Left lung (tissue), 10 donors: ENCODE measurements around the gene CRHR2. TPM values are rescaled to one million over a fixed set of nuclear protein-coding genes. Genes with fewer than 3 reads are reported as not detected.

Experiments
- ATAC-seq: fragments of 200-7000 bp; cut with Tn5 transposase; one replicate; pipeline ENCODE4 v1.9.1; 2020; ENCODE audit warnings: moderate library complexity
- DNase-seq, 4 donors: peaks; one replicate each; pipeline ENCODE4 v3.0.0-alpha.2; 2013 to 2020
- H3K27ac ChIP-seq, 2 donors: fragments of 200-600 bp; sonication (generic) in 1 of 2; one replicate each; pipeline versions ENCODE4 v1.5.0 to v1.8.0; 2020 to 2021
- H3K27me3 ChIP-seq, 2 donors: fragments of 200-600 bp; sonication (generic) in 1 of 2; one replicate each; pipeline versions ENCODE4 v1.5.0 to v1.8.0; 2020 to 2021
- H3K36me3 ChIP-seq, 2 donors: fragments of 200-600 bp; sonication (generic) in 1 of 2; one replicate each; pipeline versions ENCODE4 v1.5.0 to v1.8.0; 2020 to 2021
- H3K4me1 ChIP-seq, 2 donors: fragments of 200-600 bp; one replicate each; pipeline ENCODE4 v1.8.0; 2021
- H3K4me3 ChIP-seq, 2 donors: fragments of 200-600 bp; sonication (generic) in 1 of 2; one replicate each; pipeline versions ENCODE4 v1.5.0 to v1.8.0; 2020 to 2021; ENCODE audit warnings: mild to moderate bottlenecking in 1 of 2
- H3K9me3 ChIP-seq, 2 donors: fragments of 200-600 bp; sonication (generic) in 1 of 2; one replicate each; pipeline versions ENCODE4 v1.5.0 to v1.8.0; 2020 to 2021
- CTCF ChIP-seq, 2 donors: fragments of 200-600 bp; sonication (generic) in 1 of 2; IDR thresholded peaks; one replicate each; pipeline versions ENCODE4 v1.5.0 to v1.8.0; 2021; ENCODE audit warnings: antibody characterized with exemption in 2 of 2
- intact Hi-C, 2 donors: fragments of 100-400 bp; cut with DNase I; formaldehyde crosslinking; loops; one replicate each; pipeline versions ENCODE4 v1.11.2 to v1.14.2; 2022
- polyA plus RNA-seq, 6 donors: library from polyadenylated mRNA; unstranded; fragments of 120-200 nt; gene quantifications; one replicate each; pipeline ENCODE4 v1.2.1, GENCODE V29; 2013; ENCODE audit not compliant: insufficient read length in 6 of 6
- total RNA-seq, 2 donors: library from RNA; stranded (reverse); fragmentation: NEBNext Ultra II Directional; extraction: Animal tissue kit (Norgen Biotek cat#: 25700); gene quantifications; one replicate each; pipeline ENCODE4 v1.2.1, GENCODE V29; 2021
- donor health status: DM: no; HTN: yes; CAD: no.
- donor health status: DM: no; HTN: no; CAD: no.

The CRHR2 gene
- total and polyA plus RNA-seq, 8 donors, result 0.15 to 0.41 (median 0.24) TPM; not detected in 1

GRCh38 chr7:30683816-30684215 lies 1.6 kb upstream of the CRHR2 start:
- Histone ChIP-seq H3K27ac (no peak overlapping the region), H3K27me3 (peaks cover 44 to 60% of the 10 kb centered on the region in 2 donors), H3K4me3 (no peak overlapping the region), H3K9me3 (no peaks in the 10 kb centered on the region), H3K36me3 (no peaks in the 10 kb centered on the region), H3K4me1 (peaks cover 12 to 13% of the 10 kb centered on the region in 2 donors)
- TF ChIP-seq CTCF (IDR thresholded peaks at IDR 0.05), result no peak
- ATAC-seq (no peak), DNase-seq (no peak)
- intact Hi-C loops, result no loop called here

- Histone ChIP-seq H3K4me3 (no peak overlapping the region), H3K27ac (no peak overlapping the region), H3K27me3 (peaks cover 44 to 65% of the 10 kb centered on the region in 2 donors), H3K9me3 (no peaks in the 10 kb centered on the region), H3K4me1 (peaks cover 12 to 13% of the 10 kb centered on the region in 2 donors), H3K36me3 (no peaks in the 10 kb centered on the region)
- DNase-seq (no peak), ATAC-seq (no peak)
- intact Hi-C loops, result no loop called here
- TF ChIP-seq CTCF (IDR thresholded peaks at IDR 0.05), result no peak
These were observed 1.1 kb upstream of the CRHR2 start for GRCh38 chr7:30683306-30683705.

- ATAC-seq (peak; percentile 49), DNase-seq (peak in 1 of 4 donors; percentile 18)
- intact Hi-C loops, result no loop called here
- peaks cover 44 to 76% of the 10 kb centered on the region in 2 donors for H3K27me3 ChIP-seq
- H3K4me3 ChIP-seq, result peak overlapping the region; percentile 21 to 38
- no peaks in the 10 kb centered on the region for H3K36me3 ChIP-seq
- peaks cover 12 to 13% of the 10 kb centered on the region in 2 donors for H3K4me1 ChIP-seq
- no peak for TF ChIP-seq CTCF (IDR thresholded peaks at IDR 0.05)
- no peaks in the 10 kb centered on the region for H3K9me3 ChIP-seq
- H3K27ac ChIP-seq, result no peak overlapping the region
These were observed 443 bp downstream of the CRHR2 start for GRCh38 chr7:30681815-30682211.

- no peaks in the 10 kb centered on the region for H3K9me3 ChIP-seq
- no peak for DNase-seq
- H3K36me3 ChIP-seq, result no peaks in the 10 kb centered on the region
- no peak for ATAC-seq
- intact Hi-C loops, result no loop called here
- H3K27ac ChIP-seq, result no peak overlapping the region
- peak overlapping the region; percentile 21 to 38 for H3K4me3 ChIP-seq
- peaks cover 12 to 13% of the 10 kb centered on the region in 2 donors for H3K4me1 ChIP-seq
- H3K27me3 ChIP-seq, result peaks cover 44 to 81% of the 10 kb centered on the region in 2 donors
- no peak for TF ChIP-seq CTCF (IDR thresholded peaks at IDR 0.05)
These were observed 892 bp downstream of the CRHR2 start for GRCh38 chr7:30681331-30681797.

GRCh38 chr7:30679664-30680063 lies 2.6 kb downstream of the CRHR2 start:
- H3K9me3 ChIP-seq, result no peaks in the 10 kb centered on the region
- no peak overlapping the region for H3K27ac ChIP-seq
- no peaks in the 10 kb centered on the region for H3K36me3 ChIP-seq
- TF ChIP-seq CTCF (IDR thresholded peaks at IDR 0.05), result no peak
- H3K27me3 ChIP-seq, result peaks cover 44 to 84% of the 10 kb centered on the region in 2 donors
- no peak overlapping the region for H3K4me3 ChIP-seq
- intact Hi-C loops, result no loop called here
- ATAC-seq (no peak), DNase-seq (no peak)
- peaks cover 12 to 13% of the 10 kb centered on the region in 2 donors for H3K4me1 ChIP-seq
